Measurements from ENCODE around the gene DCHS2.

DCHS2 gene

GRCh38 chr4:154490234-154490582 is 1.4 kb downstream of the DCHS2 start:
- no peak for DNase-seq

- DNase-seq, result no peak
Measured at GRCh38 chr4:154489558-154490233, 1.9 kb downstream of the DCHS2 start.

DNA sequence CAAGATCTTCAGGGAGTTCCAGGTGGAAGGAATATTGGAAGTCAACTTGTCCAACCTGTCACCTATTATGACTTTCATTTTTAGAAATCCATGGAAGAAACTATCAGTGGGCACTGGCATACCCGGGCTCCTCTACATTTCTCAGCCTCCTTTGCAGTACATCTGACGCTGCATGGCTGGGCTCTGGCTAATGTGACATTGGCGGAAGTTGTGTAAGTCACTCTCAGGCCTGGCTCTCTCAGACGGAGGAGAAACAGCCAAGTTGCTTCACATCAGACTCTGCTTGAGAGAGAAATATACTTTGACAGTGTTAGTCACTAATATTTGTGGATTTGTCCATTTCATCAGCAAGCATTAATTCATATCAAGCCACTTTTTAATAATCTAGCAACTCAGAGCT is 4.5 kb downstream of the DCHS2 start:
- DNase-seq, result no peak

DNA sequence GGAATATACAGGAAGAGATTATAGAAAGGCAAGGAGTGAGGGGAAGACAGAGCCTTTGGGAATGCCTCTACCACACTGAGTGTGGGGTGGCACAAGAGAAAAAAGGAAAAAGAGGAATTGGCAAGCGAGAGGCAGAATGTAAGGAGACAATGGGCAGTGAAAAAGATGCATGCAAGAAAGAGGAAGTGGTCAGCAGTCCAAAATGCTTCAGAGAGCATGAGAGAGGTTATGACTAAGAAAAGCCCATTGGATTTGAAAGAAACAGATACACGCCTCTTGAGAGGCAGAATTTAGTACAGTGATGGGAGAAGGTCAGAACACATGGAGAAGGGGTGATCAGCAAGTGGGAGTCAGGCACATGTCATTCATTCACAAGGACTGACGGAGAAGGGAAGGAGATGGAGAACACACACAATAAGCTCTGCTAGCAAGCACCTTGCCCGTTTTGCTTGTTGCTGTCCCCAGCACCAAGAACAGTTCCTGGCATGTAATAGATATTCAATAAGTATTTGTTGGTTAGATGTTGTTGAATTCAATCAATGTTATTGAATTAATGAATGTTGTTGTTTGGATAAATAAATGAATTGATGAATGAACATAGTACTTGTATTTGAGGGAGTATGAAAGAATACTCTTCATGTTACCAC is 6.3 kb downstream of the DCHS2 start:
- no peak for DNase-seq

GRCh38 chr4:154478547-154478946 is 13.1 kb downstream of the DCHS2 start:
- DNase-seq, result no peak

DNA sequence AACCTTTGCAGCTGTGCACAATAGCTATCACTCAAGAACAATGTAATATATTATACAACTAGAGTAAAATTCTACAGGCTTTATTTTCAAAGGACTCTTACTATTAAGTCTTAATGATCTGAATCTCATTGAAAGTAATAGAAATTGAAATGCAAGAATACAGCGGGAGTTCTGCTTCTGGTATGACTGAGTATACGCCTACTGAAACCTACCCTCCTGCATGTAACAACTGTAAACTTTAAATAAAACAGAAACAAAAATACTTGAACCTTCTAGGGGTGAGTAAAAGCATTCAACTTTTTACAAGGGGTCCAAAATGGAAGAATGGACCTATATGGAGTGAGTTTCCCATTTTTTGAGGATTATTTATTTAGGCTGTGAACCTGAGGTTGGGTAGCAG is 13.5 kb downstream of the DCHS2 start:
- DNase-seq, result no peak

DNA sequence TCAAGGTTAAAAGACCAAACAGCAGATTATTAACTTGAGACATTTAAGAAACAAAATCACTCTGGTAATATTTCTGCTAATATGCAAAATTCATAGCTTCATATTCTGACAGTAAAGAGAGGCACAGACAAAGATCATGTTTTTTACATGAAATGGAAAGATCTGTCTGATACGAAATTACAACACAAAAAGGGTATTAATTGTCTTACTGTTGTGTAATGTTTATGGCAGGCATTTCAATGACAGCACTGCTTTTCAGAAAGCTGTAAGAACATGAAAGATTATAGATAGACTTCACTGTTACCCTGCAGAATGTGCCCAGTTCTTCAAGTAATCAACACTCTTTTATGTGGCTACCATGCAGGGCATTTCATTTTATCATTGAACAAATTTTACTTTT is 15.4 kb downstream of the DCHS2 start:
- no peak for DNase-seq

GRCh38 chr4:154475820-154476219 is 15.8 kb downstream of the DCHS2 start:
- DNase-seq, result no peak

DNA sequence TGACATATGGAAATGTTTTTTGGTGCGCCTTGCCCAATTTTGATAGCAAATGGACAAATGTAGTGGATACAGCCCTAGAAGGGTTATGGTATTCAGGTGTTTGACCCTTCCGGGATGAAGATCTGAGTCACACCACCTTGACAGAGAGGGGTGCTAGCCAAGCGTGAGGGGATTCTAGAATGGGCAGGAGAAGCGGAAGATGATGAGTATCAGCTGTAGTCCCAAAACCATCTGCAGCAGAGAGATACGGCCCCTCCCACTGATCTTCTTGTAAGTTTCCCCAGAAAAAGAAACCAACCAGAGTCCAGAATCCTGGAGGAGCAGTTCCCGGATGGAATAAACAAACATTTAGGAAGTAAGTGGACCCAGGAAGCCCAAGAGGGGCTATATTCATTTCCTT is 18.1 kb downstream of the DCHS2 start:
- DNase-seq, result no peak

DNA sequence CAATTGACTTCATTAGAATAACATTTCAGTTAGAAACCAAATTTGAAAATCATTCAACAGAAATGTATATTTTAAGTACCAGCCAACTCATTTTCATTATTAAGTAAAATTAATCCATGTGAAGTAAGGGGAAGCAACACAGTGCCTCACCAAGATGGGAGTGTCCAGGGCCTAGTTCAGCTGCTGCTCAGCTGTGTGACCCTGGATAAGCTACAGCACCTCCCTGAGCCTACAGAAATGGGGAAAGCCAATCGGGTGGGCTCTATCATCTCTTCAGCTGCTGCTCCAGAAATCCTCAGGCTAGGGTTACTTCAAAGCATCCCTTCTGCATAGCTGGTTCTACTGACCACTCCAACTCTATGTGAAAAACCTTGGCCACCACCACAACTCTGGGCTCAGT is 18.7 kb downstream of the DCHS2 start:
- no peak for DNase-seq

- DNase-seq, result no peak
Measured at GRCh38 chr4:154471526-154472331, 19.9 kb downstream of the DCHS2 start.

DNA sequence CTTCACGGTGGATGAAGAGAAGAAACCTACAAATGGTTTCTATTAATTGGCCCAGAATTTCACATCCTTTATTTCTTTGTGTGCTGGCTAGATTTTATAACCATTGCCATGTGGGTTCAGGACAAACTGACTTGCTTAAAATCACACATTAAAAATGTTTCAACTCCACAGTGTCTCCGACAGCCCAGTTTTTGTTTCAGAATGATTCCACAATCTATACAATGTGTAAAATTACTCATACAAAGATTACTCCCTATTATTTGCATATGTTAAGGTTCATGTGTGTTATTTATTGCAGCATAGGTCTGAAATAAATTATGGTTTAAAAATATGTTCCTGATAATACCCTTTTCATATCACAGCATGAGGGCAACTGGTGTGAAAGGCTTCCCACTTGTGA is 20.6 kb downstream of the DCHS2 start:
- DNase-seq, result no peak

GRCh38 chr4:154467886-154468285 is 23.7 kb downstream of the DCHS2 start:
- no peak for DNase-seq

DNA sequence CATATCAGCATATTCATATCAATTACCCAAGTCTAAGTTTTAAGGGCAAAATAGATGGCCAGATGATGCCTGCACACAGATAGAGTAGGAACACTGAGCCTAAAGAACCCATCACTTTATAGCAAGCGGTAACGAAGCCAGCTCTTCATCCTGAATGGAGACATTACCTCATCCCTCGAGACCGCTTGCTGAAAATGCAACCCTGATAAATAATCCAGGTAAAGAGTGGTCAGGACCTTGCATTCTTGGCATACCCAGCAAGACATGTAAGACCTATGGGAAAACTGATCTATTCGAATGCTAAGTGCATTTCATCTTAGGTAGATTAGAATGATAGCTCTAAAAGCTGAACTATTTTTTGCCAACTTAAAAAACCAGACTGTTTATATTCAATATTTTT is 25.3 kb downstream of the DCHS2 start:
- DNase-seq, result no peak

DNA sequence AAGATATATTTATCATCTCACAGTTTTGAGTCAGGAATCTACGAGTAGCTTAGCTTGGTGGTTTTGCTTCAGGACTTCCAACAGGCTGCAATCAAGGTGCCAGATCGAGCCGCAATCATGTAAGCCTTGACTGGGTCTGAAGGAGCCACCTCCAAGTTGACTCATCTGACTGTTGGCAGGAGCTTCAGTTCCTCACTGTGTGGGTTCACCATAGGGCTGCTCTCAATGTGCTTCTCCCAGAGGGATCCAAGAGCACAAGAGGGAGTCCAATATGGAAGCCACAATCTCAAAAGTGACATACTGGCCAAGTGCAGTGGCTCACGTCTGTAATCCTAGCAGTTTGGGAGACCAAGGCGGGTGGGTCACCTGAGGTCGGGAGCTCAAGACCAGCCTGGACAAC is 26.5 kb downstream of the DCHS2 start:
- no peak for DNase-seq

DNA sequence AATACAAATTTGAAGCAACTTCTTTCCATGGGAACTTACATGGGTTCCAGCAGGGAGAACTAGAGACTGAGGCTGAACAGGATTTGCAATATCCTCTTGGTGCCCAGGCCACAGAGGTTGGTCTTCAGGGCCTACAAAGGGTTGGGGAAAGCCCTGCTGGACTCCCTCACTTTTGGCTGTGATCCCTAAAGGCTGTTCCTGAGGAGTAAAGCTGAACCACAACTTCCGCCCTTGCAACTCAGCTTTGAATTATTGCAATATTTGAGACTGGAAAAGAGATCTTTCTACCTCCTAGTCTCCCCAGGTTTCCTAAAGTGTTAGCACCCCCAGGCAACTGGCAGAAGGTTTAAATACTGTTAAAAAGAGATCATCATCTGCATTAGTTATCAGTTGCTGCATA is 26.9 kb downstream of the DCHS2 start:
- DNase-seq, result no peak

- DNase-seq, result no peak
Measured at GRCh38 chr4:154462081-154462810, 29.4 kb downstream of the DCHS2 start.

DNA sequence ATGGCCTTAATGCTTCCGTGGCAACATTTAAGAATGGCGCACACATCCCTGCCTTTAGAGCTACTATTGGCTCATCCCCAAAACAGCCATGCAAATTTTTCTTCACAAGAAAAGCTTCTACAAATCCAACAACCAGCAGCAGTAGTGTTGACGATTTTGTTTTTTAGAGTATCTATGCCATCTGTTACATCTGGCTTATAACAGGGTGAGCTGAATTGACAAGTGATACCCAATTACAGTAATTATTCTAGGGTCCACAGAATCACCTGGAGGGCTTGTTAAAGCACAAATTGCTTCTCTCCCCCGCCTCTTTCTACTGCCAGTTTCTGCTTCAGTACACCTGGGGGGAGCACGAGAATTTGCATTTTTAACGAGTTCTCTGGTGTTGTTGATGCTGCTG is 34.1 kb downstream of the DCHS2 start:
- no peak for DNase-seq

DNA sequence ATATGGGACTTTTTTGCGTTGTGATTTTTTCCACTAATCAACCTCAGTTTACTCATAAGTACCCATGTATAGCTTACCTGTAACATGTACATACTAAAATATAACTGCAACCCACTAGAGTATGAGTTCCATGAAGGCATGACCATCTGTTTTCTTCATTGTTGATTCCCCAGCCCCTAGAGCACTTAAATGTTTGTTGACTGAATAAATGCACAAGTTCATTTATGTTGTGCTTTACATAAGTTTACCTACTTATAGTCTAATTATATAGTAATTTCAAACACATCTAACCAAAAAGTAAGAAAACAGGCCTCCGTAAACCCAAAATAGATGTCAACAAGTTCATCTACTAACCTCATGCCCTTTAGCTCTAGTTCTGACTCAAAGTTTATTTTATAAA is 34.7 kb downstream of the DCHS2 start:
- DNase-seq, result no peak

GRCh38 chr4:154456240-154456639 is 35.4 kb downstream of the DCHS2 start:
- no peak for DNase-seq

- DNase-seq, result no peak
Measured at GRCh38 chr4:154455111-154455510, 36.5 kb downstream of the DCHS2 start.

DNA sequence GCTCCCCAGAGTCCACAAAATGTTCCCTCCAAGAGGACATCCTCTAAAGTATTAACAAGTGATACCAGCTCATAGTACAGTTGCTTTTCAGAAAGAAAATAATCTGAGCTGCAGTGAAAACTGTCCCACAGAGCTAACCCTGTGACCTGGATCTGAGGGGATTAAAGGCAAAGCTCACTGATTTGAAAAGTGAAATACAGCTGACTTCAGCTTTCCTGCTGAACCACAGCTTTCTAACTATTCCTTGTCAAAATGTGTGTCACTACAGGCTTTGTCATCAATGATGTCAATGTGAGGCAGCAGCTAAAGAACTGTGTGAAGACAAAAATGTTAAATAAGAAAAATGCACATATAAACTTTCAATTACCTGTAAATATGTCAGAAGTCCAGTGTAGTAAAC is 36.9 kb downstream of the DCHS2 start:
- no peak for DNase-seq

GRCh38 chr4:154452798-154453346 is 38.7 kb downstream of the DCHS2 start:
- DNase-seq, result no peak

Data from activated CD4-positive, alpha-beta T cell treated with anti-CD3 and anti-CD28 coated beads, Interleukin-10, Interleukin-2, amounts not matched to agents 100 ng/mL and 50 ng/mL, durations not matched to agents 16 hours and 8 hours (primary cell).